DOHH2 (cell line): ENCODE results near the gene COL4A3.

Experiments
- CTCF ChIP-seq: fragments of 200-600 bp; sonication (generic); IDR thresholded peaks from one replicate; pipeline ENCODE4 v1.5.1; 2014; ENCODE audit warnings: antibody characterized with exemption, mild to moderate bottlenecking, low read depth, low read length; ENCODE audit not compliant: poor library complexity, severe bottlenecking
- EZH2phosphoT487 ChIP-seq: fragments of 200-600 bp; sonication (generic); IDR thresholded peaks from 2 replicates; pipeline ENCODE4 v1.6.1; 2017; ENCODE audit warnings: borderline replicate concordance, mild to moderate bottlenecking, antibody characterized with exemption, low read length, moderate library complexity, mixed read lengths

DNA sequence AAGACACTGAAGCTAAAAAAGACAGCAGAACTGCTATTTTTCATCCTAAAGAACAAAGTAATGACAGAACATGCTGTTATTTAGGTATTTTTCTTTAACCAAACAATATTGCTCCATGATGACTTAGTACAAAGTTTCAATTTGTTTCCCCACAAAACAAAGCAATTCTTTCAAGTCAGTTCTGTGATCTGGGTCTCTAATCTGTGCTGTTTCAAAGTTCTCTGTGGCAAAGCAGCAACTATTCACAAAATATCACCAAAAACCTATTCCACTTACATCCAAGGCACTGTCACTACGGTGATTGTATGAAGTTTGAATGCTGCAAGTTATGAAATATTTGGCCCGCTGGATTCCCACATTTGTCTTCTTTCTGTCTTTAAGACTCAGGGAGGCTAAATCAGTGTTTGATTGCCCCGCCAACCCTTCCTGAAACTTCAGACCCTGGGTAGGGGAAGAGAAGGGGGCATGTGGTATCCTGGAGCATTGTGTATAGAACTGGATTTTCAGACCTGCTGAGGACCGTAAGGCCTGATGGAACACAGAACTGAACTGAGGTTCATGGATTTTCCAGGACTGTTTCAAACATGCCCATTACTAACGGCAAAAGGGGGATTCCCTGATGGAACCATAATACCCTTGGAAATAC is 147.6 kb downstream of the COL4A3 start:
- TF ChIP-seq CTCF: no peak
- no peak for TF ChIP-seq EZH2phosphoT487
